Measurements from ENCODE around the gene ADM5. TPM values are rescaled to one million over a fixed set of nuclear protein-coding genes. Genes with fewer than 3 reads are reported as not detected.
"Not testable (repeated sequence)": the region's sequence is repeated elsewhere in the genome, so short reads cannot be mapped to it uniquely, and the experiment has no call there.

The ADM5 gene
- total and polyA plus RNA-seq, 9 donors = 0.63 to 1.8 (median 1.1) TPM

DNA sequence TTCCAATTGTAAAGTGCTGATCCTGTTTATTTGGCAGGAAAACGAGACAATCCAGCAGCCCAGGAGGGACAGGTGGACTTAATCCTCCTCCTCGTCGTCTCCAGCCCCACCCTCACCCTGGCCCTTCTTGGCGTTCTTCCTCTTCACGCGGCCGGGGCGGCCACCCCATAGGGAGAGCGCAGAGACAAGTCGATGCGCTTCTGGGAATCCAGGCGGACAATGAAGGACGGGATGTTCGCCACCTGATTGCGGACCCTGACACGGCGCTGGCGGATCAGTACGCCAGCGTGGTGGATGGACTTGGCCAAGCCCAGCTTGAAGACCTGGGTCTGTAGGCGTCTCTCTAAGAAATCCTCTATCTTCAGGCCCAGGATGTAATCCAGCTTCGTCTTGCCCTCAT is 30.0 kb downstream of the ADM5 start:
- not testable (repeated sequence) for H3K27ac ChIP-seq (ENCODE audit: low read length); H3K9me3 ChIP-seq (replicated peaks; ENCODE audit: control insufficient read depth, low read depth, low read length); DNase-seq; H3K27me3 ChIP-seq (ENCODE audit: control insufficient read depth, insufficient read depth, low read length); H3K4me3 ChIP-seq (ENCODE audit: low read length); H3K36me3 ChIP-seq (ENCODE audit: control insufficient read depth, insufficient read depth, low read length); H3K4me1 ChIP-seq (ENCODE audit: control insufficient read depth, insufficient read depth, low read length)
- 72% methylated on average over 21 of the region's 22 CpGs for WGBS (ENCODE audit: insufficient coverage)

DNA sequence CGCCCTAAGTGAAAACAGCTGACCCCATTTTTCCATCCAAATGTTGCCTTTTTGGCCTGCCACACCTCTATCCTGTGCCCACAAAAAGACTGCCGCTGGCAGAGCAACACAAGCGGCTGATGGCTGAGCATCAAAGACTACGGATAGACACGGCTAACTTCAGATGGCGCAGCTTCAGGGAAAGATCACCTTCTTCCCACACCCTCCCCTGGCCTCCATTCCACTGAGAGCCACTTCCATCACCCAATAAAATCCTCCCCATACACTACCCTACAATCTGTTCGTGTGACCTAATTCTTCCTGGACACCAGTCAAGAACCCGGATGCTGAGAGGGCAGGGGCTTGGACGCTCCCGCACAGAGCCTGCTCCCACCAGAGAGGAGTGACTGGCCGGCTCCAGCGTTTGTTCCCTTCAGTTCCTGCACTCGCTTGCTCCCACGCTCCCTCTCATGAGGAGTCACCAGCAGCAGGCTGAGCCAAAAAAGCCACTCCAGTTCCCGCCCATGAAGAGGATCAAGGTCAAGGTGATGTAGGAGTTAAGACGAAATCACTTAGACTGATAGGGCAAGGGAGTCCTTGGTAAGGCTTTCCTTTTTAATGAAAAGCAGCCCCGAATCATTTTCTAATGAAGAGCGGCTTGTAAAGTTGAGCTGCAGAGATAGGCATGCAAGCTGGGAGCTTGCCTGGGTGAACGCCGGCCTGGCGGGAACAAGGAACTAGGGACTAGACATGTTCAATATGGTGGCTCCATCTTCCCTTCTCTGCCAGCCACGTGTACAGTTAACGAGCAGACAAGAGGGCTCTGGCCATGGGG is 38.0 kb downstream of the ADM5 start:
- DNase-seq = peak; percentile 64
- WGBS (ENCODE audit: insufficient coverage) = 47% methylated on average over 18 of the region's 23 CpGs
- Histone ChIP-seq H3K27ac (ENCODE audit: low read length) (peak overlapping the region; percentile 77), H3K27me3 (ENCODE audit: control insufficient read depth, insufficient read depth, low read length) (no peaks in the 10 kb centered on the region), H3K36me3 (ENCODE audit: control insufficient read depth, insufficient read depth, low read length) (no peaks in the 10 kb centered on the region), H3K9me3 (replicated peaks; ENCODE audit: control insufficient read depth, low read depth, low read length) (no peaks in the 10 kb centered on the region), H3K4me3 (ENCODE audit: low read length) (no peak overlapping the region), H3K4me1 (ENCODE audit: control insufficient read depth, insufficient read depth, low read length) (peaks cover 12% of the 10 kb centered on the region)

DNA sequence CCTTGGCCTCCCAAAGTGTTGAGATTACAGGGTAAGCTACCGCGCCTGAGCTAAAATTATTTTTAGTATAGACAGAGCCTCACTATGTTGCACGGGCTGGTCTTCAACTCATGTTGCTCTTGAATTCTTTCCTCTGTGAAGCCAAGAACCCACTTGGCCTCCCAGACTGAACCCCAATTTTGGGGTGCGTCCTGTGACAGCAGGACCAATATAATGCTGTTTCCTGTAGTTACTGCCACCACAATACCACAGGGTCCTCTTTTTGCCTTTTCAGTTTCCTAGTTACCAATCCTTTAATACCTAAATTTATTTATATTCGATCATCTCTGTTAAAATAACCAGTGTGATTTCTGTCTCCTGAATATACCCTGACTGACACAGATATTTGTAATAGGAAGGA is 40.8 kb downstream of the ADM5 start:
- no peaks in the 10 kb centered on the region for H3K9me3 ChIP-seq (replicated peaks; ENCODE audit: control insufficient read depth, low read depth, low read length)
- DNase-seq = no peak
- no peak overlapping the region for H3K27ac ChIP-seq (ENCODE audit: low read length)
- H3K27me3 ChIP-seq (ENCODE audit: control insufficient read depth, insufficient read depth, low read length) = no peaks in the 10 kb centered on the region
- 84% methylated on average over 2 of the region's 5 CpGs for WGBS (ENCODE audit: insufficient coverage)
- peaks cover 12% of the 10 kb centered on the region for H3K4me1 ChIP-seq (ENCODE audit: control insufficient read depth, insufficient read depth, low read length)
- no peaks in the 10 kb centered on the region for H3K36me3 ChIP-seq (ENCODE audit: control insufficient read depth, insufficient read depth, low read length)
- no peak overlapping the region for H3K4me3 ChIP-seq (ENCODE audit: low read length)

DNA sequence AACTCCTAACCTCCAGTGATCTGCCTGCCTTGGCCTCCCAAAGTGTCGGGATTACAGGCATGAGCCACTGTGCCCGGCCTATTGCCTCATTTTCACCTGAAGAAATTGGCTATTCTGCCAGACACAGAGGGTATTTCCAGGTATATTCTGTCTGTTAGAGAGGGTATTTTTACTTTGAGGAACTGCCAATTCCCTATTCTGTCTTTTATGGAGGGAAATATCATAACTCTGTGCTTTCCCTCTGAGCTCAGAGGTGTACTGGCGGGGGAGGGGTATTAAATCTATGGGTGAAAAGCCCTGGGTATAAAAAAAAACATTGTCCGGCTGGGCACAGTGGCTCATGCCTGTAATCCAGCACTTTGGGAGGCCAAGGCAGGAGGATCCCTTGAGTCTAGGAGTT is 48.9 kb downstream of the ADM5 start:
- no peak for DNase-seq
- Histone ChIP-seq H3K4me1 (ENCODE audit: control insufficient read depth, insufficient read depth, low read length) (peaks cover 6% of the 10 kb centered on the region), H3K9me3 (replicated peaks; ENCODE audit: control insufficient read depth, low read depth, low read length) (no peaks in the 10 kb centered on the region), H3K36me3 (ENCODE audit: control insufficient read depth, insufficient read depth, low read length) (no peaks in the 10 kb centered on the region), H3K27ac (ENCODE audit: low read length) (no peak overlapping the region), H3K27me3 (ENCODE audit: control insufficient read depth, insufficient read depth, low read length) (no peaks in the 10 kb centered on the region), H3K4me3 (ENCODE audit: low read length) (no peak overlapping the region)
- 75% methylated on average over 4 of the region's 4 CpGs for WGBS (ENCODE audit: insufficient coverage)

DNA sequence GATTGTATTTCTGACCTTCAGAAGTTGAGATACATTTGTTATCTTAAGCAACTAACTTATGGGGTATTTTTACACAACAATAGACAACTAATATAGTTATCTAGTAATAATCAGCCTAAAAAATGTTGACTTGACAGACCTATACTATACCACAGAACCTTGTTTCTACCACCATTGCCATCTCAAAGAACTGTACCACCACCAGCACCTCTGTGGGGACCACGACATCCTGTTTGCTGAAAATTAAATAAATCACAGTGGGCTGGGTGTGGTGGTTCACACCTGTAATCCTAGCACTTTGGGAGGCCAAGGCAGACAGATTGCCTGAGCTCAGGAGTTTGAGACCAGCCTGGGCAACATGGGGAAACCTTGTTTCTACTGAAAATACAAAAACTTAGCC is 49.7 kb downstream of the ADM5 start:
- H3K4me3 ChIP-seq (ENCODE audit: low read length) = no peak overlapping the region
- no peak for DNase-seq
- H3K36me3 ChIP-seq (ENCODE audit: control insufficient read depth, insufficient read depth, low read length) = no peaks in the 10 kb centered on the region
- no peak overlapping the region for H3K27ac ChIP-seq (ENCODE audit: low read length)
- peaks cover 6% of the 10 kb centered on the region for H3K4me1 ChIP-seq (ENCODE audit: control insufficient read depth, insufficient read depth, low read length)
- no CpG with 5 or more reads among the region's 1 CpG for WGBS (ENCODE audit: insufficient coverage)
- no peaks in the 10 kb centered on the region for H3K9me3 ChIP-seq (replicated peaks; ENCODE audit: control insufficient read depth, low read depth, low read length)
- no peaks in the 10 kb centered on the region for H3K27me3 ChIP-seq (ENCODE audit: control insufficient read depth, insufficient read depth, low read length)

DNA sequence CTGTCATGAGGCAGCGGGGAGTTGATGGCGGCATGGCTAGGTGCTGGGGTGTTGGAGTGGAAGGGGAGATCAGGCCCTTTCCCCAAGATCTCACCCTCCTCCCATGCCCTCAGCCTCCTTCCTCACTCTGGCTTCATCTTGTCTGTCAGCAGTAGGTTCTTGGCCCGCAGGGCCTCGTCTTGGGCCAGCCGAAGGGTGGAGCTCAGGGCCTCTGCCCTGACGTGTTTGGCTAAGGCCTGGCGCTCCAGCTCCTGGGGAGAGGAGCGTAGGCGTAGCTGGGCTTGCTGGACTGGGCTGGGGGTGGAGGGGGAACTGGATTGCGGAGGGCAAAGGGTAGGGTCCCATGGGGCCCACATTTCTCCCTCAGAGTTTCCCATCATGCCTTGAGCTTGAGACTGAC is 50.5 kb downstream of the ADM5 start:
- Histone ChIP-seq H3K4me3 (ENCODE audit: low read length) (no peak overlapping the region), H3K4me1 (ENCODE audit: control insufficient read depth, insufficient read depth, low read length) (peaks cover 6% of the 10 kb centered on the region), H3K9me3 (replicated peaks; ENCODE audit: control insufficient read depth, low read depth, low read length) (no peaks in the 10 kb centered on the region), H3K27me3 (ENCODE audit: control insufficient read depth, insufficient read depth, low read length) (no peaks in the 10 kb centered on the region), H3K27ac (ENCODE audit: low read length) (no peak overlapping the region), H3K36me3 (ENCODE audit: control insufficient read depth, insufficient read depth, low read length) (no peaks in the 10 kb centered on the region)
- DNase-seq = no peak
- WGBS (ENCODE audit: insufficient coverage) = 84% methylated on average over 6 of the region's 10 CpGs

Other genes with a start within 250 kb of the ADM5 start
- gene SLC17A7, start 248.1 kb upstream of the ADM5 start, total RNA-seq = 0.53 TPM
- 1 to 10 TPM in 5 of 8 donors, under 1 TPM in 3; 0.60 to 1.7 (median 1.2) TPM for gene SLC17A7, start 248.1 kb upstream of the ADM5 start, polyA plus RNA-seq (ENCODE audit: insufficient read depth in 1 of 8, insufficient read length in 8 of 8, low replicate concordance in 1 of 8)
- 53.6 TPM for gene PIH1D1, start 237.8 kb upstream of the ADM5 start, total RNA-seq
- 10 to 100 TPM; 42.2 to 55.0 (median 45.8) TPM for gene PIH1D1, start 237.8 kb upstream of the ADM5 start, polyA plus RNA-seq (ENCODE audit: insufficient read depth in 1 of 8, insufficient read length in 8 of 8, low replicate concordance in 1 of 8)
- gene ALDH16A1, start 236.4 kb upstream of the ADM5 start, total RNA-seq = 14.4 TPM
- gene ALDH16A1, start 236.4 kb upstream of the ADM5 start, polyA plus RNA-seq (ENCODE audit: insufficient read depth in 1 of 8, insufficient read length in 8 of 8, low replicate concordance in 1 of 8) = 10 to 100 TPM; 11.3 to 18.8 (median 13.8) TPM
- 1.5 TPM for gene FLT3LG, start 215.4 kb upstream of the ADM5 start, total RNA-seq
- gene FLT3LG, start 215.4 kb upstream of the ADM5 start, polyA plus RNA-seq (ENCODE audit: insufficient read depth in 1 of 8, insufficient read length in 8 of 8, low replicate concordance in 1 of 8) = 1 to 10 TPM; 2.6 to 4.9 (median 3.3) TPM
- gene RPL13A, start 202.0 kb upstream of the ADM5 start, total RNA-seq = 5,773 TPM
- 1,000 to 10,000 TPM; 4,396 to 5,632 (median 4,838) TPM for gene RPL13A, start 202.0 kb upstream of the ADM5 start, polyA plus RNA-seq (ENCODE audit: insufficient read depth in 1 of 8, insufficient read length in 8 of 8, low replicate concordance in 1 of 8)
- 5,208 TPM for gene RPS11, start 193.2 kb upstream of the ADM5 start, total RNA-seq
- gene RPS11, start 193.2 kb upstream of the ADM5 start, polyA plus RNA-seq (ENCODE audit: insufficient read depth in 1 of 8, insufficient read length in 8 of 8, low replicate concordance in 1 of 8) = 1,000 to 10,000 TPM; 3,030 to 4,403 (median 3,703) TPM
- gene FCGRT, start 176.9 kb upstream of the ADM5 start, total RNA-seq = 200 TPM
- gene FCGRT, start 176.9 kb upstream of the ADM5 start, polyA plus RNA-seq (ENCODE audit: insufficient read depth in 1 of 8, insufficient read length in 8 of 8, low replicate concordance in 1 of 8) = 100 to 1,000 TPM; 150 to 241 (median 199) TPM
- 121 TPM for gene RCN3, start 161.6 kb upstream of the ADM5 start, total RNA-seq
- gene RCN3, start 161.6 kb upstream of the ADM5 start, polyA plus RNA-seq (ENCODE audit: insufficient read depth in 1 of 8, insufficient read length in 8 of 8, low replicate concordance in 1 of 8) = 10 to 100 TPM; 37.4 to 88.6 (median 57.7) TPM
- gene NOSIP, start 109.0 kb upstream of the ADM5 start, total RNA-seq = 78.8 TPM
- 10 to 100 TPM; 59.3 to 78.4 (median 66.5) TPM for gene NOSIP, start 109.0 kb upstream of the ADM5 start, polyA plus RNA-seq (ENCODE audit: insufficient read depth in 1 of 8, insufficient read length in 8 of 8, low replicate concordance in 1 of 8)
- 0.84 TPM for gene PRRG2, start 108.3 kb upstream of the ADM5 start, total RNA-seq
- gene PRRG2, start 108.3 kb upstream of the ADM5 start, polyA plus RNA-seq (ENCODE audit: insufficient read depth in 1 of 8, insufficient read length in 8 of 8, low replicate concordance in 1 of 8) = under 1 TPM; 0.28 to 0.88 (median 0.56) TPM
- 3.5 TPM for gene PRR12, start 98.4 kb upstream of the ADM5 start, total RNA-seq
- 10 to 100 TPM; 14.9 to 22.7 (median 19.5) TPM for gene PRR12, start 98.4 kb upstream of the ADM5 start, polyA plus RNA-seq (ENCODE audit: insufficient read depth in 1 of 8, insufficient read length in 8 of 8, low replicate concordance in 1 of 8)
- gene RRAS, start 49.5 kb upstream of the ADM5 start, total RNA-seq = 15.3 TPM
- gene RRAS, start 49.5 kb upstream of the ADM5 start, polyA plus RNA-seq (ENCODE audit: insufficient read depth in 1 of 8, insufficient read length in 8 of 8, low replicate concordance in 1 of 8) = 10 to 100 TPM; 26.7 to 36.4 (median 31.6) TPM
- gene SCAF1, start 47.4 kb upstream of the ADM5 start, total RNA-seq = 6.8 TPM
- gene SCAF1, start 47.4 kb upstream of the ADM5 start, polyA plus RNA-seq (ENCODE audit: insufficient read depth in 1 of 8, insufficient read length in 8 of 8, low replicate concordance in 1 of 8) = 10 to 100 TPM; 25.6 to 36.9 (median 33.5) TPM
- gene IRF3, start 23.7 kb upstream of the ADM5 start, total RNA-seq = 34.5 TPM
- 10 to 100 TPM; 29.2 to 47.9 (median 39.4) TPM for gene IRF3, start 23.7 kb upstream of the ADM5 start, polyA plus RNA-seq (ENCODE audit: insufficient read depth in 1 of 8, insufficient read length in 8 of 8, low replicate concordance in 1 of 8)
- 10.9 TPM for gene BCL2L12, start 23.7 kb upstream of the ADM5 start, total RNA-seq
- gene BCL2L12, start 23.7 kb upstream of the ADM5 start, polyA plus RNA-seq (ENCODE audit: insufficient read depth in 1 of 8, insufficient read length in 8 of 8, low replicate concordance in 1 of 8) = 10 to 100 TPM; 26.6 to 39.6 (median 31.2) TPM
- gene PRMT1, start 12.3 kb upstream of the ADM5 start, total RNA-seq = 228 TPM
- gene PRMT1, start 12.3 kb upstream of the ADM5 start, polyA plus RNA-seq (ENCODE audit: insufficient read depth in 1 of 8, insufficient read length in 8 of 8, low replicate concordance in 1 of 8) = 100 to 1,000 TPM; 186 to 229 (median 205) TPM
- gene CPT1C, start 1.5 kb downstream of the ADM5 start, total RNA-seq = 5.4 TPM
- gene CPT1C, start 1.5 kb downstream of the ADM5 start, polyA plus RNA-seq (ENCODE audit: insufficient read depth in 1 of 8, insufficient read length in 8 of 8, low replicate concordance in 1 of 8) = 10 to 100 TPM in 7 of 8 donors, 1 to 10 TPM in 1; 8.1 to 16.0 (median 11.6) TPM
- 0.84 TPM for gene TSKS, start 73.7 kb downstream of the ADM5 start, total RNA-seq
- 1 to 10 TPM in 2 of 8 donors, under 1 TPM in 6; 0.24 to 1.8 (median 0.67) TPM for gene TSKS, start 73.7 kb downstream of the ADM5 start, polyA plus RNA-seq (ENCODE audit: insufficient read depth in 1 of 8, insufficient read length in 8 of 8, low replicate concordance in 1 of 8)
- gene AP2A1, start 77.4 kb downstream of the ADM5 start, total RNA-seq = 31.3 TPM
- 10 to 100 TPM; 52.9 to 76.9 (median 65.2) TPM for gene AP2A1, start 77.4 kb downstream of the ADM5 start, polyA plus RNA-seq (ENCODE audit: insufficient read depth in 1 of 8, insufficient read length in 8 of 8, low replicate concordance in 1 of 8)
- gene FUZ, start 123.7 kb downstream of the ADM5 start, total RNA-seq = 14.6 TPM
- 10 to 100 TPM; 15.8 to 23.8 (median 17.9) TPM for gene FUZ, start 123.7 kb downstream of the ADM5 start, polyA plus RNA-seq (ENCODE audit: insufficient read depth in 1 of 8, insufficient read length in 8 of 8, low replicate concordance in 1 of 8)
- gene MED25, start 128.7 kb downstream of the ADM5 start, total RNA-seq = 9.6 TPM
- 10 to 100 TPM; 24.9 to 41.0 (median 34.5) TPM for gene MED25, start 128.7 kb downstream of the ADM5 start, polyA plus RNA-seq (ENCODE audit: insufficient read depth in 1 of 8, insufficient read length in 8 of 8, low replicate concordance in 1 of 8)
- 140 TPM for gene PTOV1, start 161.6 kb downstream of the ADM5 start, total RNA-seq
- 100 to 1,000 TPM; 173 to 239 (median 224) TPM for gene PTOV1, start 161.6 kb downstream of the ADM5 start, polyA plus RNA-seq (ENCODE audit: insufficient read depth in 1 of 8, insufficient read length in 8 of 8, low replicate concordance in 1 of 8)
- gene PNKP, start 178.0 kb downstream of the ADM5 start, total RNA-seq = 20.7 TPM
- 10 to 100 TPM; 20.2 to 41.7 (median 33.8) TPM for gene PNKP, start 178.0 kb downstream of the ADM5 start, polyA plus RNA-seq (ENCODE audit: insufficient read depth in 1 of 8, insufficient read length in 8 of 8, low replicate concordance in 1 of 8)
- 6.7 TPM for gene AKT1S1, start 187.8 kb downstream of the ADM5 start, total RNA-seq
- gene AKT1S1, start 187.8 kb downstream of the ADM5 start, polyA plus RNA-seq (ENCODE audit: insufficient read depth in 1 of 8, insufficient read length in 8 of 8, low replicate concordance in 1 of 8) = 10 to 100 TPM; 35.5 to 42.3 (median 40.3) TPM
- 5.1 TPM for gene TBC1D17, start 188.1 kb downstream of the ADM5 start, total RNA-seq
- gene TBC1D17, start 188.1 kb downstream of the ADM5 start, polyA plus RNA-seq (ENCODE audit: insufficient read depth in 1 of 8, insufficient read length in 8 of 8, low replicate concordance in 1 of 8) = 10 to 100 TPM; 28.8 to 41.7 (median 37.9) TPM
- 0.53 TPM for gene IL4I1, start 207.3 kb downstream of the ADM5 start, total RNA-seq
- 1 to 10 TPM in 5 of 8 donors, under 1 TPM in 3; 0.58 to 1.2 (median 1.0) TPM for gene IL4I1, start 207.3 kb downstream of the ADM5 start, polyA plus RNA-seq (ENCODE audit: insufficient read depth in 1 of 8, insufficient read length in 8 of 8, low replicate concordance in 1 of 8)
- gene ATF5, start 239.6 kb downstream of the ADM5 start, total RNA-seq = 9.0 TPM
- gene ATF5, start 239.6 kb downstream of the ADM5 start, polyA plus RNA-seq (ENCODE audit: insufficient read depth in 1 of 8, insufficient read length in 8 of 8, low replicate concordance in 1 of 8) = 10 to 100 TPM; 18.7 to 37.1 (median 27.3) TPM
- gene NUP62, start 239.9 kb downstream of the ADM5 start, total RNA-seq = 37.6 TPM
- gene NUP62, start 239.9 kb downstream of the ADM5 start, polyA plus RNA-seq (ENCODE audit: insufficient read depth in 1 of 8, insufficient read length in 8 of 8, low replicate concordance in 1 of 8) = 10 to 100 TPM; 47.8 to 61.9 (median 52.8) TPM